ENCODE measurements around the gene TIGD6. TPM values are rescaled to one million over a fixed set of nuclear protein-coding genes. Genes with fewer than 3 reads are reported as not detected.

TIGD6 gene
- total and polyA plus RNA-seq, 2 donors (not counting 3 experiments of a cell fraction or from before 2014, with no cell fraction given) = 3.6 to 5.4 TPM

GRCh38 chr5:149951138-149951749 lies 49.2 kb downstream of the TIGD6 start:
- no TSS peak for BruUV-seq (replicated peaks)
- no peaks in the 10 kb centered on the region for H4K20me1 ChIP-seq (replicated peaks; ENCODE audit: control insufficient read depth, extremely low read depth, insufficient read depth, low read length)
- H3K4me3 ChIP-seq (replicated peaks in 1 of 3; ENCODE audit: insufficient read depth in 1 of 3, low read depth in 1 of 3, low read length in 3 of 3) = no peak overlapping the region
- dilution Hi-C loops (cut with MboI; ENCODE audit: extremely low pct_ligation_motif_present, low sequenced_read_pairs) (no loop called here), intact Hi-C loops (cut with micrococcal nuclease) (no loop called here)
- no peaks in the 10 kb centered on the region for H3K4me1 ChIP-seq (ENCODE audit: control insufficient read depth, extremely low read depth, insufficient read depth, low read length)
- H3K27me3 ChIP-seq (ENCODE audit: control insufficient read depth in 2 of 2, insufficient read depth in 2 of 2, low read length in 2 of 2) = no peaks in the 10 kb centered on the region
- H2AFZ ChIP-seq (ENCODE audit: low read depth, low read length) = no peak overlapping the region
- no peak for DNase-seq (ENCODE audit: low read depth, low spot score)
- no peaks in the 10 kb centered on the region for H3K9me3 ChIP-seq (replicated peaks; ENCODE audit: control insufficient read depth, insufficient read depth, low read length)
- ChIA-PET CTCF (interaction anchor here (0.7 to 1.8 kb wide), 5 partner anchors 8 to 117 kb away, joined by 3 to 5 read pairs (median 3); no protein-coding TSS in a partner anchor), POLR2A (no interaction called here)
- H3K36me3 ChIP-seq (ENCODE audit: control insufficient read depth in 2 of 2, extremely low read depth in 1 of 2, insufficient read depth in 2 of 2, low read length in 2 of 2) = no peaks in the 10 kb centered on the region
- H3K9me1 ChIP-seq (replicated peaks; ENCODE audit: control insufficient read depth, extremely low read depth, insufficient read depth, low read length) = no peaks in the 10 kb centered on the region
- no peak for TF ChIP-seq POLR2A (IDR thresholded peaks at IDR 0.05; ENCODE audit: low read depth, low read length)
- TF ChIP-seq POLR2AphosphoS5 (IDR thresholded peaks at IDR 0.05; ENCODE audit: insufficient read depth, low read depth, low read length) = no peak
- no peak for TF ChIP-seq MAX (IDR thresholded peaks at IDR 0.05; ENCODE audit: insufficient read depth, insufficient read length)
- no peak for TF ChIP-seq MYC (IDR thresholded peaks at IDR 0.05; ENCODE audit: low read depth, low read length)
- no peak for TF ChIP-seq FOS (IDR thresholded peaks at IDR 0.05; ENCODE audit: borderline replicate concordance, insufficient read depth, low read length)
- TF ChIP-seq JUN (IDR thresholded peaks at IDR 0.05; ENCODE audit: borderline replicate concordance, insufficient read depth, insufficient read length, low read depth) = no peak
- no peak for TF ChIP-seq GATA2 (IDR thresholded peaks at IDR 0.05; ENCODE audit: insufficient read depth, insufficient read length, low read depth, low read length)
- FAIRE-seq = no peak
- no peaks in the 10 kb centered on the region for H3K79me2 ChIP-seq (ENCODE audit: control insufficient read depth, insufficient read depth, low read length)
- H3K27ac ChIP-seq (ENCODE audit: insufficient read depth, low read depth, low read length) = no peak overlapping the region
- no peak overlapping the region for H3K4me2 ChIP-seq (ENCODE audit: insufficient read depth, low read length)
- H3K9ac ChIP-seq (replicated peaks; ENCODE audit: extremely low read depth, insufficient read depth, low read length) = no peak overlapping the region

GRCh38 chr5:149948993-149949392 lies 51.5 kb downstream of the TIGD6 start:
- intact Hi-C loops (cut with micrococcal nuclease) (no loop called here), dilution Hi-C loops (cut with MboI; ENCODE audit: extremely low pct_ligation_motif_present, low sequenced_read_pairs) (no loop called here)
- Histone ChIP-seq H3K4me1 (ENCODE audit: control insufficient read depth, extremely low read depth, insufficient read depth, low read length) (no peaks in the 10 kb centered on the region), H3K27me3 (ENCODE audit: control insufficient read depth in 2 of 2, insufficient read depth in 2 of 2, low read length in 2 of 2) (no peaks in the 10 kb centered on the region), H3K4me3 (replicated peaks in 1 of 3; ENCODE audit: insufficient read depth in 1 of 3, low read depth in 1 of 3, low read length in 3 of 3) (no peak overlapping the region), H3K9ac (replicated peaks; ENCODE audit: extremely low read depth, insufficient read depth, low read length) (no peak overlapping the region), H3K9me3 (replicated peaks; ENCODE audit: control insufficient read depth, insufficient read depth, low read length) (no peaks in the 10 kb centered on the region), H3K79me2 (ENCODE audit: control insufficient read depth, insufficient read depth, low read length) (no peaks in the 10 kb centered on the region), H4K20me1 (replicated peaks; ENCODE audit: control insufficient read depth, extremely low read depth, insufficient read depth, low read length) (no peaks in the 10 kb centered on the region), H3K4me2 (ENCODE audit: insufficient read depth, low read length) (no peak overlapping the region), H3K36me3 (ENCODE audit: control insufficient read depth in 2 of 2, extremely low read depth in 1 of 2, insufficient read depth in 2 of 2, low read length in 2 of 2) (no peaks in the 10 kb centered on the region), H2AFZ (ENCODE audit: low read depth, low read length) (no peak overlapping the region), H3K27ac (ENCODE audit: insufficient read depth, low read depth, low read length) (no peak overlapping the region), H3K9me1 (replicated peaks; ENCODE audit: control insufficient read depth, extremely low read depth, insufficient read depth, low read length) (no peaks in the 10 kb centered on the region)
- CTCF ChIA-PET = interaction anchor here (1.5 kb wide), 4 partner anchors 10 to 96 kb away, joined by 3 to 9 read pairs (median 6); partner anchors contain the start of gene SLC26A2
- POLR2A ChIA-PET = no interaction called here
- DNase-seq (ENCODE audit: low read depth, low spot score) (no peak), FAIRE-seq (no peak)
- no peak for TF ChIP-seq MAX (IDR thresholded peaks at IDR 0.05; ENCODE audit: insufficient read depth, insufficient read length)
- TF ChIP-seq GATA2 (IDR thresholded peaks at IDR 0.05; ENCODE audit: insufficient read depth, insufficient read length, low read depth, low read length) = no peak
- no peak for TF ChIP-seq POLR2A (IDR thresholded peaks at IDR 0.05; ENCODE audit: low read depth, low read length)
- no TSS peak for BruUV-seq (replicated peaks)
